Measurements from ENCODE around the gene DNM3. TPM values are rescaled to one million over a fixed set of nuclear protein-coding genes. Genes with fewer than 3 reads are reported as not detected.

DNM3 gene
- total and polyA plus RNA-seq, 9 of the 15 experiments (the other 6 are each of a cell fraction or from before 2014, with no cell fraction given) = 0.08 to 0.36 (median 0.22) TPM; not detected in 1

GRCh38 chr1:172298911-172299310 is 457.6 kb downstream of the DNM3 start (continued):
- TF ChIP-seq CHD4 (IDR thresholded peaks at IDR 0.05; ENCODE audit: insufficient read depth, insufficient replicate concordance, low read depth, low read length, poor library complexity, severe bottlenecking) (no peak), PRDM10 (IDR thresholded peaks at IDR 0.05; ENCODE audit: partially characterized antibody) (no peak), MLX (CRISPR knock-in tag; conservative IDR thresholded peaks at IDR 0.05) (no peak), HSF4 (CRISPR knock-in tag; IDR thresholded peaks at IDR 0.05; ENCODE audit: borderline replicate concordance) (no peak), FOXA3 (CRISPR knock-in tag; conservative IDR thresholded peaks at IDR 0.05 in 1 of 2, IDR thresholded peaks at IDR 0.05 in 1 of 2) (no peak)

- no peaks in the 10 kb centered on the region for H3K27me3 ChIP-seq (ENCODE audit: control insufficient read depth in 2 of 2, insufficient read depth in 2 of 2, low read length in 2 of 2)
- no peaks in the 10 kb centered on the region for H3K9me1 ChIP-seq (ENCODE audit: control insufficient read depth, insufficient read depth, low read length)
- H3K4me2 ChIP-seq (ENCODE audit: insufficient read depth, low read length) = no peak overlapping the region
- ChIA-PET POLR2A (no interaction called here), CTCF (ENCODE audit: low intra/inter-chr PET ratio) (interaction anchor here (0.5 kb wide), 1 partner anchor 100 kb away, joined by 3 read pairs; no protein-coding TSS in a partner anchor)
- no peak overlapping the region for H3K4me3 ChIP-seq
- ATAC-seq = no peak
- no peak overlapping the region for H2AFZ ChIP-seq (ENCODE audit: low read depth, low read length)
- no peak for FAIRE-seq
- no peaks in the 10 kb centered on the region for H3K79me2 ChIP-seq (ENCODE audit: control insufficient read depth, insufficient read depth, low read length)
- no peaks in the 10 kb centered on the region for H3K36me3 ChIP-seq (ENCODE audit: control insufficient read depth, insufficient read depth, low read length)
- intact Hi-C loops (cut with micrococcal nuclease) = no loop called here
- no TSS peak for BruUV-seq (replicated peaks)
- no peaks in the 10 kb centered on the region for H3K9me3 ChIP-seq (replicated peaks; ENCODE audit: control insufficient read depth, insufficient read depth, low read depth, low read length)
- TF ChIP-seq RBM25 (IDR thresholded peaks at IDR 0.05; ENCODE audit: low read depth, low read length, severe bottlenecking) = peak; percentile 28
- no peak for TF ChIP-seq ZNF644 (tag; IDR thresholded peaks at IDR 0.05; ENCODE audit: low read depth)
- TF ChIP-seq ZNF146 (CRISPR knock-in tag; IDR thresholded peaks at IDR 0.05; ENCODE audit: unreplicated experiment) = peak; percentile 69
- H3K9ac ChIP-seq (ENCODE audit: insufficient read depth in 1 of 2, low read depth in 2 of 2, low read length in 2 of 2) = no peak overlapping the region
- in situ Hi-C loops (cut with MboI) = no loop called here
- H3K4me1 ChIP-seq (replicated peaks in 1 of 2; ENCODE audit: control insufficient read depth in 2 of 2, insufficient read depth in 2 of 2, low read length in 2 of 2) = no peaks in the 10 kb centered on the region
- H4K20me1 ChIP-seq (replicated peaks; ENCODE audit: control insufficient read depth, insufficient read depth, low read length) = no peaks in the 10 kb centered on the region
- no peak overlapping the region for H3K27ac ChIP-seq (ENCODE audit: extremely low read depth, low read depth, low read length)
- no peak for DNase-seq (ENCODE audit: extremely low read depth in 1 of 4, low spot score in 3 of 4)
Measured at GRCh38 chr1:172299515-172299914, 458.2 kb downstream of the DNM3 start.
